ENCODE results near the gene TYRO3.

GRCh38 chr15:41562784-41563198 lies 3.8 kb downstream of the TYRO3 start:
- TF ChIP-seq POLR2AphosphoS5 (IDR thresholded peaks at IDR 0.05; ENCODE audit: low read depth) = no peak
- no peak for TF ChIP-seq CTCF (IDR thresholded peaks at IDR 0.05; ENCODE audit: insufficient read depth, low read length)
- TF ChIP-seq, protein P1, sequence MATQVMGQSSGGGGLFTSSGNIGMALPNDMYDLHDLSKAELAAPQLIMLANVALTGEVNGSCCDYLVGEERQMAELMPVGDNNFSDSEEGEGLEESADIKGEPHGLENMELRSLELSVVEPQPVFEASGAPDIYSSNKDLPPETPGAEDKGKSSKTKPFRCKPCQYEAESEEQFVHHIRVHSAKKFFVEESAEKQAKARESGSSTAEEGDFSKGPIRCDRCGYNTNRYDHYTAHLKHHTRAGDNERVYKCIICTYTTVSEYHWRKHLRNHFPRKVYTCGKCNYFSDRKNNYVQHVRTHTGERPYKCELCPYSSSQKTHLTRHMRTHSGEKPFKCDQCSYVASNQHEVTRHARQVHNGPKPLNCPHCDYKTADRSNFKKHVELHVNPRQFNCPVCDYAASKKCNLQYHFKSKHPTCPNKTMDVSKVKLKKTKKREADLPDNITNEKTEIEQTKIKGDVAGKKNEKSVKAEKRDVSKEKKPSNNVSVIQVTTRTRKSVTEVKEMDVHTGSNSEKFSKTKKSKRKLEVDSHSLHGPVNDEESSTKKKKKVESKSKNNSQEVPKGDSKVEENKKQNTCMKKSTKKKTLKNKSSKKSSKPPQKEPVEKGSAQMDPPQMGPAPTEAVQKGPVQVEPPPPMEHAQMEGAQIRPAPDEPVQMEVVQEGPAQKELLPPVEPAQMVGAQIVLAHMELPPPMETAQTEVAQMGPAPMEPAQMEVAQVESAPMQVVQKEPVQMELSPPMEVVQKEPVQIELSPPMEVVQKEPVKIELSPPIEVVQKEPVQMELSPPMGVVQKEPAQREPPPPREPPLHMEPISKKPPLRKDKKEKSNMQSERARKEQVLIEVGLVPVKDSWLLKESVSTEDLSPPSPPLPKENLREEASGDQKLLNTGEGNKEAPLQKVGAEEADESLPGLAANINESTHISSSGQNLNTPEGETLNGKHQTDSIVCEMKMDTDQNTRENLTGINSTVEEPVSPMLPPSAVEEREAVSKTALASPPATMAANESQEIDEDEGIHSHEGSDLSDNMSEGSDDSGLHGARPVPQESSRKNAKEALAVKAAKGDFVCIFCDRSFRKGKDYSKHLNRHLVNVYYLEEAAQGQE (IDR thresholded peaks at IDR 0.05; ENCODE audit: insufficient replicate concordance, low read depth) = no peak
- TF ChIP-seq SPI1 (IDR thresholded peaks at IDR 0.05; ENCODE audit: borderline replicate concordance, low read depth) = no peak

Measured in HL-60 (cell line).